Keratinocyte (primary cell): ENCODE data around the gene MTA1. TPM values are rescaled to one million over a fixed set of nuclear protein-coding genes. Genes with fewer than 3 reads are reported as not detected.

Experiments used
- DNase-seq: peaks from one replicate; pipeline ENCODE4 v3.0.0-alpha.2; 2011; ENCODE audit warnings: low read depth, missing footprints, low spot score
- FAIRE-seq: peaks from 2 replicates; lab custom pipeline; 2011; peaks lifted over from hg19 to GRCh38; lab: Jason Lieb, UNC
- H2AFZ ChIP-seq: 2 replicates; pipeline ENCODE4 v1.6.0; 2012; ENCODE audit warnings: low read length, control low read depth, inconsistent platforms; ENCODE audit not compliant: control insufficient read depth
- H3K27ac ChIP-seq: 2 replicates; pipeline ENCODE4 v1.5.1; 2011; ENCODE audit warnings: low read length; ENCODE audit not compliant: control insufficient read depth, insufficient read depth
- H3K27me3 ChIP-seq: 3 replicates; pipeline ENCODE4 v1.6.0; 2011; ENCODE audit warnings: low read length; ENCODE audit not compliant: control insufficient read depth, insufficient read depth; ENCODE audit errors: extremely low read depth
- H3K36me3 ChIP-seq, 2 experiments: 2 replicates in 1 of 2; 3 replicates in 1 of 2; pipeline ENCODE4 v1.5.1; 2011; ENCODE audit warnings: low read length in 2 of 2, mild to moderate bottlenecking in 1 of 2; ENCODE audit not compliant: control insufficient read depth in 2 of 2, insufficient read depth in 2 of 2; ENCODE audit errors: extremely low read depth in 1 of 2
- H3K4me1 ChIP-seq: 3 replicates; pipeline ENCODE4 v1.5.1; 2011; ENCODE audit warnings: low read length; ENCODE audit not compliant: control insufficient read depth, insufficient read depth; ENCODE audit errors: extremely low read depth
- H3K4me2 ChIP-seq: 3 replicates; pipeline ENCODE4 v1.6.0; 2011; ENCODE audit warnings: low read depth, low read length; ENCODE audit not compliant: control insufficient read depth, insufficient read depth; ENCODE audit errors: extremely low read depth
- H3K4me3 ChIP-seq, 3 experiments: fragments of 200-600 bp in 1 of 3; sonication (generic) in 1 of 3; 2 replicates in 2 of 3; 3 replicates in 1 of 3; pipeline ENCODE4 v1.5.1; 2011 to 2016; ENCODE audit warnings: low read length in 3 of 3, mild to moderate bottlenecking in 3 of 3, control low read depth in 2 of 3, inconsistent platforms in 1 of 3, low read depth in 1 of 3, mixed read lengths in 1 of 3, mixed run types in 1 of 3, moderate library complexity in 1 of 3; ENCODE audit not compliant: control insufficient read depth in 2 of 3, insufficient read depth in 2 of 3; ENCODE audit errors: extremely low read depth in 1 of 3
- H3K79me2 ChIP-seq: 2 replicates; pipeline ENCODE4 v1.6.0; 2012; ENCODE audit warnings: low read length; ENCODE audit not compliant: control insufficient read depth, insufficient read depth
- H3K9ac ChIP-seq: 3 replicates; pipeline ENCODE4 v1.6.0; 2011; ENCODE audit warnings: low read length; ENCODE audit not compliant: control insufficient read depth, insufficient read depth; ENCODE audit errors: extremely low read depth
- H3K9me1 ChIP-seq: 3 replicates; pipeline ENCODE4 v1.6.0; 2011; ENCODE audit warnings: low read length; ENCODE audit not compliant: control insufficient read depth, insufficient read depth; ENCODE audit errors: extremely low read depth
- H3K9me3 ChIP-seq: 2 replicates; pipeline ENCODE4 v1.5.1; 2012; ENCODE audit warnings: low read depth, low read length; ENCODE audit not compliant: control insufficient read depth
- H4K20me1 ChIP-seq: 3 replicates; pipeline ENCODE4 v1.6.0; 2011; ENCODE audit warnings: low read length; ENCODE audit not compliant: control insufficient read depth, insufficient read depth; ENCODE audit errors: extremely low read depth
- CTCF ChIP-seq, 3 experiments: IDR thresholded peaks in 1 of 3; conservative IDR thresholded peaks in 1 of 3; optimal IDR thresholded peaks in 1 of 3; 2 replicates in 2 of 3; 3 replicates in 1 of 3; pipeline versions ENCODE3 to v1.5.1; 2011; ENCODE audit warnings: low read length in 3 of 3, mild to moderate bottlenecking in 3 of 3, moderate library complexity in 2 of 3, control low read depth in 1 of 3, inconsistent platforms in 1 of 3; ENCODE audit not compliant: insufficient read depth in 2 of 3; ENCODE audit errors: extremely low read depth in 1 of 3
- EZH2 ChIP-seq: IDR thresholded peaks from one replicate; pipeline ENCODE4 v1.6.1; 2012; ENCODE audit warnings: inconsistent platforms, mild to moderate bottlenecking, low read length, moderate library complexity
- dilution Hi-C: fragments of 300-500 bp; cut with MboI; formaldehyde crosslinking; loops from one replicate; pipeline ENCODE4 v1.7.0; 2020; ENCODE audit warnings: low sequenced_read_pairs; ENCODE audit not compliant: extremely low pct_ligation_motif_present
- polyA plus RNA-seq, 5 experiments: library from polyadenylated mRNA; depleted of rRNA in 3 of 5; stranded (reverse) in 3 of 5; stranded (forward) in 1 of 5; unstranded in 1 of 5; fragments of >200 nt; gene quantifications; 1 replicate in 1 of 5; 2 replicates in 3 of 5; 3 replicates in 1 of 5; pipeline versions ENCODE4 v1.2.1 to v1.2.3, GENCODE V29; 2011 to 2012; ENCODE audit warnings: missing spikeins in 2 of 5, low read depth in 1 of 5, low replicate concordance in 1 of 5

The MTA1 gene
- polyA plus RNA-seq, 1 donor (not counting 4 experiments of a cell fraction or from before 2014, with no cell fraction given): 33.6 TPM

GRCh38 chr14:105389534-105389933 lies 30.1 kb upstream of the MTA1 start:
- dilution Hi-C loops: no loop called here
- Histone ChIP-seq H3K4me1 (no peaks in the 10 kb centered on the region), H3K27ac (no peak overlapping the region), H3K4me3 (no peak overlapping the region), H3K4me2 (no peak overlapping the region), H4K20me1 (no peaks in the 10 kb centered on the region), H3K27me3 (no peaks in the 10 kb centered on the region), H3K9ac (no peak overlapping the region), H2AFZ (no peak overlapping the region), H3K36me3 (peaks cover 0 to 2% of the 10 kb centered on the region in 2 experiments), H3K79me2 (no peaks in the 10 kb centered on the region), H3K9me1 (no peaks in the 10 kb centered on the region), H3K9me3 (no peaks in the 10 kb centered on the region)
- FAIRE-seq: no peak
- DNase-seq: no peak
- no peak for TF ChIP-seq CTCF (optimal IDR thresholded peaks at IDR 0.05 in 1 of 3, IDR thresholded peaks at IDR 0.05 in 1 of 3, conservative IDR thresholded peaks at IDR 0.05 in 1 of 3; ENCODE audit: extremely low read depth in 1 of 3, insufficient read depth in 2 of 3, low read length in 3 of 3)

GRCh38 chr14:105389976-105390848 lies 29.4 kb upstream of the MTA1 start:
- dilution Hi-C loops: no loop called here
- Histone ChIP-seq H3K9ac (no peak overlapping the region), H3K4me1 (no peaks in the 10 kb centered on the region)

More at GRCh38 chr14:105389976-105390848, 29.4 kb upstream of the MTA1 start:
- Histone ChIP-seq H3K9me1 (no peaks in the 10 kb centered on the region), H3K79me2 (no peaks in the 10 kb centered on the region), H2AFZ (no peak overlapping the region), H3K4me2 (no peak overlapping the region), H4K20me1 (no peaks in the 10 kb centered on the region), H3K4me3 (no peak overlapping the region), H3K27ac (no peak overlapping the region), H3K9me3 (no peaks in the 10 kb centered on the region), H3K36me3 (peaks cover 0 to 2% of the 10 kb centered on the region in 2 experiments), H3K27me3 (no peaks in the 10 kb centered on the region)
- FAIRE-seq (no peak), DNase-seq (no peak)
- TF ChIP-seq EZH2: no peak
- TF ChIP-seq CTCF (optimal IDR thresholded peaks at IDR 0.05 in 1 of 3, IDR thresholded peaks at IDR 0.05 in 1 of 3, conservative IDR thresholded peaks at IDR 0.05 in 1 of 3; ENCODE audit: extremely low read depth in 1 of 3, insufficient read depth in 2 of 3, low read length in 3 of 3): no peak
